GM21447 (cell line): ENCODE data around the gene AFAP1.

Experiments used
- ATAC-seq: cut with Tn5 transposase; IDR thresholded peaks from one replicate; pipeline ENCODE4 v1.9.1; 2021; ENCODE audit not compliant: unreplicated experiment

Gene AFAP1

GRCh38 chr4:7741946-7742806, 197.5 kb downstream of the AFAP1 start:
- ATAC-seq = no peak

- no peak for ATAC-seq
Observed at GRCh38 chr4:7740866-7741525, 198.7 kb downstream of the AFAP1 start.

GRCh38 chr4:7739918-7740865, 199.5 kb downstream of the AFAP1 start:
- ATAC-seq = no peak

- ATAC-seq = no peak
Observed at GRCh38 chr4:7739077-7739917, 200.4 kb downstream of the AFAP1 start.

GRCh38 chr4:7738458-7739076, 201.1 kb downstream of the AFAP1 start:
- ATAC-seq = no peak

GRCh38 chr4:7737752-7738457, 201.8 kb downstream of the AFAP1 start:
- no peak for ATAC-seq

- ATAC-seq = no peak
Observed at GRCh38 chr4:7737268-7737645, 202.4 kb downstream of the AFAP1 start.

- ATAC-seq = no peak
Observed at GRCh38 chr4:7736436-7737267, 203.0 kb downstream of the AFAP1 start.

- no peak for ATAC-seq
Observed at GRCh38 chr4:7735961-7736360, 203.7 kb downstream of the AFAP1 start.

- ATAC-seq = no peak
Observed at GRCh38 chr4:7735395-7735794, 204.3 kb downstream of the AFAP1 start.

- no peak for ATAC-seq
Observed at GRCh38 chr4:7734651-7735260, 204.9 kb downstream of the AFAP1 start.

GRCh38 chr4:7733801-7734650, 205.6 kb downstream of the AFAP1 start:
- no peak for ATAC-seq

- ATAC-seq = no peak
Observed at GRCh38 chr4:7733201-7733600, 206.5 kb downstream of the AFAP1 start.

GRCh38 chr4:7732263-7732662, 207.4 kb downstream of the AFAP1 start:
- no peak for ATAC-seq

- no peak for ATAC-seq
Observed at GRCh38 chr4:7731437-7731836, 208.2 kb downstream of the AFAP1 start.

GRCh38 chr4:7727749-7728148, 211.9 kb downstream of the AFAP1 start:
- ATAC-seq = no peak
